ENCODE results near the gene DDI1. TPM values are rescaled to one million over a fixed set of nuclear protein-coding genes. Genes with fewer than 3 reads are reported as not detected.

The DDI1 gene
- total and polyA plus RNA-seq, 3 donors from 2014 or later, result 17.8 to 49.4 (median 41.1) TPM

DNA sequence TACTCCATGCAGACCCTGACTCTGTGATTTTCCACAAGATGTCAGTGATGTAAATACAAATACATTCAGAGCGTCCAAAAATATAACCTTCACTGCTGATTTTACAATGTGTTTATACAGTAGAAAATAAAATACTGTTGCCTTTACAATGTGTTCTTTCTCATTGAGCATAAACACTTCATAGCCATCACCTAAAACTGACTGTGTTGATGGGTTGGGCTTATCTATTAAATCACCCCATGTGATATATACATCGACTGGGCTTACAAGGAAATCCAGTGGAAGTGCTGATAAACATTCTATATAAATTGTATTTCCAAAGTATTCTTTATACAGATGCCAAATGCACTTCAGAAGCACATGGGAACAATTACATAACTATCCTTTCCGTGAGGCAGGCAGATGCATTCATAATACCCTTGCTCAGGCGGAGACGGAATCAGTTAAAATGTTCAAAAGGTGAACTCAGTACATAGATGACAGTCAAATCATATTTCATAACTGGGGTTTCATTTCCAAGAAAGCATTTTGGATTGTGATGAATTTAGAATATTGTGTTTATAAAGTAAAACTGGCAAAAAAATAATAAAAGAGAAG lies 27.7 kb downstream of the DDI1 start:
- intact Hi-C loops (cut with DNase I; ENCODE audit: low total_unique reads), result no loop called here
- Histone ChIP-seq H3K9me3 (no peaks in the 10 kb centered on the region), H3K4me3 (no peak overlapping the region), H3K4me1 (no peaks in the 10 kb centered on the region), H3K36me3 (ENCODE audit: low read depth, missing control alignments) (no peaks in the 10 kb centered on the region), H3K27me3 (no peaks in the 10 kb centered on the region), H3K27ac (no peak overlapping the region)
- WGBS, 2 donors, result 82 to 90% methylated on average over 5 of the region's 5 CpGs
- TF ChIP-seq POLR2A (IDR thresholded peaks at IDR 0.05), result no peak
- TF ChIP-seq, protein P1, sequence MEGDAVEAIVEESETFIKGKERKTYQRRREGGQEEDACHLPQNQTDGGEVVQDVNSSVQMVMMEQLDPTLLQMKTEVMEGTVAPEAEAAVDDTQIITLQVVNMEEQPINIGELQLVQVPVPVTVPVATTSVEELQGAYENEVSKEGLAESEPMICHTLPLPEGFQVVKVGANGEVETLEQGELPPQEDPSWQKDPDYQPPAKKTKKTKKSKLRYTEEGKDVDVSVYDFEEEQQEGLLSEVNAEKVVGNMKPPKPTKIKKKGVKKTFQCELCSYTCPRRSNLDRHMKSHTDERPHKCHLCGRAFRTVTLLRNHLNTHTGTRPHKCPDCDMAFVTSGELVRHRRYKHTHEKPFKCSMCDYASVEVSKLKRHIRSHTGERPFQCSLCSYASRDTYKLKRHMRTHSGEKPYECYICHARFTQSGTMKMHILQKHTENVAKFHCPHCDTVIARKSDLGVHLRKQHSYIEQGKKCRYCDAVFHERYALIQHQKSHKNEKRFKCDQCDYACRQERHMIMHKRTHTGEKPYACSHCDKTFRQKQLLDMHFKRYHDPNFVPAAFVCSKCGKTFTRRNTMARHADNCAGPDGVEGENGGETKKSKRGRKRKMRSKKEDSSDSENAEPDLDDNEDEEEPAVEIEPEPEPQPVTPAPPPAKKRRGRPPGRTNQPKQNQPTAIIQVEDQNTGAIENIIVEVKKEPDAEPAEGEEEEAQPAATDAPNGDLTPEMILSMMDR (IDR thresholded peaks at IDR 0.05), result no peak
- no peak for DNase-seq

GRCh38 chr11:104067534-104067933 lies 31.1 kb downstream of the DDI1 start:
- Histone ChIP-seq H3K4me3 (no peak overlapping the region), H3K36me3 (ENCODE audit: low read depth, missing control alignments) (no peaks in the 10 kb centered on the region), H3K27ac (no peak overlapping the region), H3K4me1 (no peaks in the 10 kb centered on the region), H3K27me3 (no peaks in the 10 kb centered on the region), H3K9me3 (no peaks in the 10 kb centered on the region)
- intact Hi-C loops (cut with DNase I; ENCODE audit: low total_unique reads), result no loop called here
- DNase-seq, result no peak
- TF ChIP-seq, protein P1 (IDR thresholded peaks at IDR 0.05), result no peak
- no peak for TF ChIP-seq POLR2A (IDR thresholded peaks at IDR 0.05)
- WGBS, 2 donors, result 63 to 86% methylated on average over 1 of the region's 1 CpG

GRCh38 chr11:104073950-104074705 lies 37.7 kb downstream of the DDI1 start:
- no peak overlapping the region for H3K4me3 ChIP-seq
- TF ChIP-seq, protein P1 (IDR thresholded peaks at IDR 0.05), result no peak
- no peak for TF ChIP-seq POLR2A (IDR thresholded peaks at IDR 0.05)
- no peak overlapping the region for H3K27ac ChIP-seq
- 74 to 80% methylated on average over 3 of the region's 3 CpGs for WGBS, 2 donors
- H3K27me3 ChIP-seq, result no peaks in the 10 kb centered on the region
- no peaks in the 10 kb centered on the region for H3K36me3 ChIP-seq (ENCODE audit: low read depth, missing control alignments)
- H3K9me3 ChIP-seq, result no peaks in the 10 kb centered on the region
- no peak for DNase-seq
- intact Hi-C loops (cut with DNase I; ENCODE audit: low total_unique reads), result no loop called here
- H3K4me1 ChIP-seq, result no peaks in the 10 kb centered on the region

DNA sequence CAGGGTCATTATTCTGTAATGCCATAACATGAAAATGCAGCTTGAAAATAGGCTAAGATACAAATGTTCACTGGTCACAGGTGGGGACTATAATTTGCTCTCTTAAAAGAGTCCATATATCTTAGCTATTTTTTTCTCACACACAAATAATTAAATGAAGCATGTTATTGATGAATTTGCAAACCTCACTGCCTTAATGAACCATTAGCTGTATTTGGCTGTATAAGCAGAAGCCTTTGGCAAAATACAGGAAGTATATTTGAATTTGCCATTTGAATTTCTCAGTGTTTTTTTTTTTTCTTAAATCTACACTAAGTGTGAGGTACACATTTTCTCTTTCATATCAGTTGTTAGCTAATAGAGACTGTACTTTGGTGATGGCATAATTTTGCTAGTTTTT lies 38.7 kb downstream of the DDI1 start:
- no peaks in the 10 kb centered on the region for H3K27me3 ChIP-seq
- H3K27ac ChIP-seq, result no peak overlapping the region
- H3K4me3 ChIP-seq, result no peak overlapping the region
- TF ChIP-seq POLR2A (IDR thresholded peaks at IDR 0.05), result no peak
- TF ChIP-seq, protein P1 (IDR thresholded peaks at IDR 0.05), result no peak
- H3K9me3 ChIP-seq, result no peaks in the 10 kb centered on the region
- no peak for DNase-seq
- intact Hi-C loops (cut with DNase I; ENCODE audit: low total_unique reads), result no loop called here
- no peaks in the 10 kb centered on the region for H3K4me1 ChIP-seq
- H3K36me3 ChIP-seq (ENCODE audit: low read depth, missing control alignments), result no peaks in the 10 kb centered on the region

DNA sequence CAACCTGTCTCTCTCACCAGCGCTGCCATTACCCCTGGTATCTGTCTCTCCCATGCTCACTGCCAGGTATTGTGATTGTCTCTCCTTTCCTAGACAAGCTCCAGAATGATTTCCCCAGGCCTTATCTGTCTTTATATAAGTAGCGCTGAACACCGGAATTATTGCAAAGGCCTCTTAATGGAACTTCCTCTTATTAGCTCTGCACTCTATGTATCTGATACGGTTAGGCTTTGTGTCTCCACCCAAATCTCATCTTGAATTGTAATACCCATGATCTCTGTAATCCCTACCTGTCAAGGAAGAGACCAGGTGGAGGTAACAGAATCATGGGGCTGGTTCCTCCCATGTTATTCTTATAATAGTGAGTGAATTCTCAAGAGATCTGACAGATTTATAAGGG lies 39.3 kb downstream of the DDI1 start:
- H3K4me3 ChIP-seq, result no peak overlapping the region
- H3K36me3 ChIP-seq (ENCODE audit: low read depth, missing control alignments), result no peaks in the 10 kb centered on the region
- intact Hi-C loops (cut with DNase I; ENCODE audit: low total_unique reads), result no loop called here
- H3K27ac ChIP-seq, result no peak overlapping the region
- H3K27me3 ChIP-seq, result no peaks in the 10 kb centered on the region
- no peak for DNase-seq
- WGBS, 2 donors, result 85 to 88% methylated on average over 4 of the region's 4 CpGs
- no peaks in the 10 kb centered on the region for H3K9me3 ChIP-seq
- no peak for TF ChIP-seq POLR2A (IDR thresholded peaks at IDR 0.05)
- TF ChIP-seq, protein P1 (IDR thresholded peaks at IDR 0.05), result no peak
- H3K4me1 ChIP-seq, result no peaks in the 10 kb centered on the region

Measured in testis (tissue), 3 donors.